HepG2 (cell line): ENCODE results near the gene BBIP1. TPM values are rescaled to one million over a fixed set of nuclear protein-coding genes. Genes with fewer than 3 reads are reported as not detected.

ENCODE experiments used
- GLI4 ChIP-seq: sonication (generic); formaldehyde crosslinking; IDR thresholded peaks from 2 replicates; pipeline ENCODE4 v1.5.1; 2020; ENCODE audit warnings: missing genetic modification reagents, mild to moderate bottlenecking, moderate library complexity, borderline replicate concordance
- IKZF4 ChIP-seq: sonication (generic); formaldehyde crosslinking; IDR thresholded peaks from 2 replicates; pipeline ENCODE4 v1.5.1; 2020; ENCODE audit warnings: borderline replicate concordance, mild to moderate bottlenecking, low read depth, missing genetic modification reagents; ENCODE audit errors: not compliant biosample characterization
- LCORL ChIP-seq, 2 experiments: fragments of 450-650 bp in 1 of 2; sonication (generic) in 1 of 2; formaldehyde crosslinking in 1 of 2; IDR thresholded peaks; 2 replicates each; pipeline versions ENCODE4 v1.5.0 to v1.6.1; 2017 to 2020; ENCODE audit warnings: antibody characterized with exemption in 1 of 2, missing genetic modification reagents in 1 of 2
- MAF1 ChIP-seq: sonication (generic); formaldehyde crosslinking; IDR thresholded peaks from 2 replicates; pipeline ENCODE4 v1.5.0; 2020; ENCODE audit warnings: missing genetic modification reagents, borderline replicate concordance
- MED8 ChIP-seq: sonication (generic); formaldehyde crosslinking; IDR thresholded peaks from 2 replicates; pipeline ENCODE4 v1.8.1; 2023; ENCODE audit warnings: mild to moderate bottlenecking, missing genetic modification reagents; ENCODE audit not compliant: insufficient replicate concordance
- NCOA2 ChIP-seq: sonication (generic); formaldehyde crosslinking; IDR thresholded peaks from 2 replicates; pipeline ENCODE4 v1.8.0; 2022; ENCODE audit warnings: inconsistent platforms
- RBM22 ChIP-seq: fragments of 200-400 bp; formaldehyde crosslinking; optimal IDR thresholded peaks from 2 replicates; pipeline ENCODE3; 2017; ENCODE audit warnings: mild to moderate bottlenecking, low read length, moderate library complexity
- REXO4 ChIP-seq: sonication (generic); formaldehyde crosslinking; IDR thresholded peaks from 2 replicates; pipeline ENCODE4 v1.8.0; 2022; ENCODE audit warnings: missing genetic modification reagents, mild to moderate bottlenecking, borderline replicate concordance
- RFX1 ChIP-seq: fragments of 450-650 bp; IDR thresholded peaks from 2 replicates; pipeline ENCODE4 v1.6.1; 2017
- SMYD3 ChIP-seq: sonication (generic); formaldehyde crosslinking; IDR thresholded peaks from 2 replicates; pipeline ENCODE4 v1.8.1; 2023; ENCODE audit warnings: mild to moderate bottlenecking, missing genetic modification reagents
- SUZ12 ChIP-seq: fragments of 150-350 bp; IDR thresholded peaks from 2 replicates; pipeline ENCODE4 v1.6.1; 2014; ENCODE audit warnings: low read depth, low read length
- ZC3H4 ChIP-seq: sonication (generic); formaldehyde crosslinking; IDR thresholded peaks from 2 replicates; pipeline ENCODE4 v1.4.0; 2020; ENCODE audit warnings: missing genetic modification reagents, borderline replicate concordance
- ZFP62 ChIP-seq: sonication (generic); formaldehyde crosslinking; IDR thresholded peaks from 2 replicates; pipeline ENCODE4 v1.4.0; 2020; ENCODE audit warnings: missing genetic modification reagents
- ZNF10 ChIP-seq: sonication (generic); formaldehyde crosslinking; IDR thresholded peaks from 2 replicates; pipeline ENCODE4 v1.4.0; 2020; ENCODE audit warnings: mild to moderate bottlenecking, low read depth, missing genetic modification reagents, borderline replicate concordance
- ZNF326 ChIP-seq: sonication (generic); formaldehyde crosslinking; IDR thresholded peaks from 2 replicates; pipeline ENCODE4 v1.4.0; 2020; ENCODE audit warnings: missing genetic modification reagents, borderline replicate concordance
- ZNF570 ChIP-seq: sonication (generic); formaldehyde crosslinking; IDR thresholded peaks from 2 replicates; pipeline ENCODE4 v1.4.0; 2020; ENCODE audit warnings: mild to moderate bottlenecking, missing genetic modification reagents, borderline replicate concordance
- ZNF75D ChIP-seq: sonication (generic); formaldehyde crosslinking; IDR thresholded peaks from 2 replicates; pipeline ENCODE4 v1.8.1; 2023; ENCODE audit warnings: missing genetic modification reagents, mild to moderate bottlenecking, borderline replicate concordance
- polyA plus RNA-seq, 8 experiments: library from polyadenylated mRNA; depleted of rRNA in 3 of 8; stranded (reverse) in 7 of 8; unstranded in 1 of 8; fragments of >200 nt; fragmentation: Illumina TruSeq in 4 of 8; extraction: Trizol in 4 of 8; gene quantifications; 2 replicates each; pipeline versions ENCODE4 v1.2.1 to v1.2.3, GENCODE V29; 2011 to 2016; ENCODE audit warnings: low read depth in 4 of 8, missing spikeins in 1 of 8, mixed read lengths in 1 of 8; ENCODE audit not compliant: insufficient read depth in 1 of 8
- total RNA-seq, 5 experiments: library from RNA; depleted of rRNA; stranded (reverse); fragments of >200 nt; fragmentation: Illumina TruSeq; extraction: Trizol; gene quantifications; 2 replicates each; pipeline ENCODE4 v1.2.3, GENCODE V29; 2016; ENCODE audit warnings: low read depth in 1 of 5
- TF ChIP-seq, protein P1 (sequence below): sonication (generic); formaldehyde crosslinking; IDR thresholded peaks from 2 replicates; pipeline ENCODE4 v1.5.0; 2020; ENCODE audit warnings: mild to moderate bottlenecking, missing genetic modification reagents, borderline replicate concordance
- TF ChIP-seq, protein P2 (sequence below): sonication (generic); formaldehyde crosslinking; IDR thresholded peaks from 2 replicates; pipeline ENCODE4 v1.5.1; 2020; ENCODE audit warnings: mild to moderate bottlenecking, missing genetic modification reagents, borderline replicate concordance
- TF ChIP-seq, protein P3 (sequence below): sonication (generic); formaldehyde crosslinking; IDR thresholded peaks from 2 replicates; pipeline ENCODE4 v1.8.0; 2022; ENCODE audit warnings: mild to moderate bottlenecking, missing genetic modification reagents

Gene BBIP1
- total and polyA plus RNA-seq, 2 of the 13 experiments (the other 11 are each of a cell fraction or from before 2014, with no cell fraction given), result 18.3 to 24.1 TPM

DNA sequence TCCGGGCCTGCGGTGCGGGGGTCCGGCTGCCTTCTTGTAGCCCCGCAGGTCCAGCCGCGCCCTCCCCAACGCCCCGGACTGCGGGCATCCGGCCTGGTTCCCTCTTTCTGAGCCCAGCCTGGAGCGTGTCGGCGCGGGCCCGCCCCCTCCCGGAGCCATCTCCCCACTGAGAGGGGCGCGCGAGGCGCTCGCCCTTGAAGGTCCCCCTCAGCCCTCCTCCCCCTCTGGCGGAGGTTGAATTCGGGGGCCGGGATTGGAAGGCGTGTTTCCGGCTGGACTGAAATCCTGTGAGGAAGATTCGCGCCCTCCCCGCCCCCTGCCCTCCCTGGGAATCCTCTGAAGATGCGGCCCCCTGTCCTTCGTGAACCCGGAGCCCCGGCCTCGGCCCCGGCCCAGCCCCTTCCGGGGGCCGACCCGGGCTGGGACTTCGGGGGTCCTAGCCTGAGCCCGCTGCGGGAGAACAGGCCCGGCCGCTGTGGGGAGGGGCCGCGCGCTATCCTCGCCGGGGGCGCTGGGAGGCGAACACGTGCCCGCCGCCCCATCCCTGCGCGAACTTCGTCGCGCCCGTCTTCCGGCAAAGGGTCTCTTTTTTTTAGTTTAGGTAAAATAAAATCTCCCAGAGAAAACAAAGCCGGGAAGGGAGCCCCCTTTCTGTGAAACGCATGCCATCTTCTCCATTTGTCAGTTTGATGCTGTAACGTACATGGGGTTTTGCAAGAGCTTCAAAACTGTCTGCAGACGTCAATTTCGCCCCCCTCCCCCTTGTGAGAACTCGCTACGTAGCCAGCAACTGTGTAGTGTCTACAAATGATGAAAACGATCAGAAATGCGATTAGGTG is 46.6 kb downstream of the BBIP1 start (continued):
- no peak for TF ChIP-seq RBM22
- TF ChIP-seq, protein P1, sequence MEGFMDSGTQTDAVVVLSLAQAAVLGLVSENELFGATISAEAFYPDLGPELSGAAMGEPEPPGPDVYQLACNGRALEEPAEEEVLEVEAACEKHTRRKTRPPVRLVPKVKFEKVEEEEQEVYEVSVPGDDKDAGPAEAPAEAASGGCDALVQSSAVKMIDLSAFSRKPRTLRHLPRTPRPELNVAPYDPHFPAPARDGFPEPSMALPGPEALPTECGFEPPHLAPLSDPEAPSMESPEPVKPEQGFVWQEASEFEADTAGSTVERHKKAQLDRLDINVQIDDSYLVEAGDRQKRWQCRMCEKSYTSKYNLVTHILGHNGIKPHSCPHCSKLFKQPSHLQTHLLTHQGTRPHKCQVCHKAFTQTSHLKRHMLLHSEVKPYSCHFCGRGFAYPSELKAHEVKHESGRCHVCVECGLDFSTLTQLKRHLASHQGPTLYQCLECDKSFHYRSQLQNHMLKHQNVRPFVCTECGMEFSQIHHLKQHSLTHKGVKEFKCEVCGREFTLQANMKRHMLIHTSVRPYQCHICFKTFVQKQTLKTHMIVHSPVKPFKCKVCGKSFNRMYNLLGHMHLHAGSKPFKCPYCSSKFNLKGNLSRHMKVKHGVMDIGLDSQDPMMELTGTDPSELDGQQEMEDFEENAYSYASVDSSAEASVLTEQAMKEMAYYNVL, result no peak
- TF ChIP-seq ZNF326 (CRISPR knock-in tag), result no peak
- TF ChIP-seq RFX1, result no peak
- TF ChIP-seq, protein P2, sequence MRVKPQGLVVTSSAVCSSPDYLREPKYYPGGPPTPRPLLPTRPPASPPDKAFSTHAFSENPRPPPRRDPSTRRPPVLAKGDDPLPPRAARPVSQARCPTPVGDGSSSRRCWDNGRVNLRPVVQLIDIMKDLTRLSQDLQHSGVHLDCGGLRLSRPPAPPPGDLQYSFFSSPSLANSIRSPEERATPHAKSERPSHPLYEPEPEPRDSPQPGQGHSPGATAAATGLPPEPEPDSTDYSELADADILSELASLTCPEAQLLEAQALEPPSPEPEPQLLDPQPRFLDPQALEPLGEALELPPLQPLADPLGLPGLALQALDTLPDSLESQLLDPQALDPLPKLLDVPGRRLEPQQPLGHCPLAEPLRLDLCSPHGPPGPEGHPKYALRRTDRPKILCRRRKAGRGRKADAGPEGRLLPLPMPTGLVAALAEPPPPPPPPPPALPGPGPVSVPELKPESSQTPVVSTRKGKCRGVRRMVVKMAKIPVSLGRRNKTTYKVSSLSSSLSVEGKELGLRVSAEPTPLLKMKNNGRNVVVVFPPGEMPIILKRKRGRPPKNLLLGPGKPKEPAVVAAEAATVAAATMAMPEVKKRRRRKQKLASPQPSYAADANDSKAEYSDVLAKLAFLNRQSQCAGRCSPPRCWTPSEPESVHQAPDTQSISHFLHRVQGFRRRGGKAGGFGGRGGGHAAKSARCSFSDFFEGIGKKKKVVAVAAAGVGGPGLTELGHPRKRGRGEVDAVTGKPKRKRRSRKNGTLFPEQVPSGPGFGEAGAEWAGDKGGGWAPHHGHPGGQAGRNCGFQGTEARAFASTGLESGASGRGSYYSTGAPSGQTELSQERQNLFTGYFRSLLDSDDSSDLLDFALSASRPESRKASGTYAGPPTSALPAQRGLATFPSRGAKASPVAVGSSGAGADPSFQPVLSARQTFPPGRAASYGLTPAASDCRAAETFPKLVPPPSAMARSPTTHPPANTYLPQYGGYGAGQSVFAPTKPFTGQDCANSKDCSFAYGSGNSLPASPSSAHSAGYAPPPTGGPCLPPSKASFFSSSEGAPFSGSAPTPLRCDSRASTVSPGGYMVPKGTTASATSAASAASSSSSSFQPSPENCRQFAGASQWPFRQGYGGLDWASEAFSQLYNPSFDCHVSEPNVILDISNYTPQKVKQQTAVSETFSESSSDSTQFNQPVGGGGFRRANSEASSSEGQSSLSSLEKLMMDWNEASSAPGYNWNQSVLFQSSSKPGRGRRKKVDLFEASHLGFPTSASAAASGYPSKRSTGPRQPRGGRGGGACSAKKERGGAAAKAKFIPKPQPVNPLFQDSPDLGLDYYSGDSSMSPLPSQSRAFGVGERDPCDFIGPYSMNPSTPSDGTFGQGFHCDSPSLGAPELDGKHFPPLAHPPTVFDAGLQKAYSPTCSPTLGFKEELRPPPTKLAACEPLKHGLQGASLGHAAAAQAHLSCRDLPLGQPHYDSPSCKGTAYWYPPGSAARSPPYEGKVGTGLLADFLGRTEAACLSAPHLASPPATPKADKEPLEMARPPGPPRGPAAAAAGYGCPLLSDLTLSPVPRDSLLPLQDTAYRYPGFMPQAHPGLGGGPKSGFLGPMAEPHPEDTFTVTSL, result peak; percentile 23; the same call in 1 of the 2 replicates
- no peak for TF ChIP-seq SUZ12
- TF ChIP-seq NCOA2, result 0 out of 2 replicates have a peak, but pooled peaks have one; percentile 16
- no peak for TF ChIP-seq REXO4 (CRISPR knock-in tag)
- TF ChIP-seq MAF1 (CRISPR knock-in tag), result no peak
- TF ChIP-seq ZNF570 (CRISPR knock-in tag), result no peak
- no peak for TF ChIP-seq IKZF4 (CRISPR knock-in tag)
- TF ChIP-seq ZFP62 (CRISPR knock-in tag), result no peak
- no peak for TF ChIP-seq ZNF10 (CRISPR knock-in tag)
- no peak; the same call in none of the 2 replicates for TF ChIP-seq SMYD3
- no peak for TF ChIP-seq GLI4 (CRISPR knock-in tag)
- no peak for TF ChIP-seq LCORL (IDR thresholded peaks at IDR 0.05)
- TF ChIP-seq LCORL (CRISPR knock-in tag; IDR thresholded peaks at IDR 0.05), result no peak; the same call in 1 of the 2 replicates
- no peak for TF ChIP-seq ZC3H4 (CRISPR knock-in tag)
- TF ChIP-seq, protein P3, sequence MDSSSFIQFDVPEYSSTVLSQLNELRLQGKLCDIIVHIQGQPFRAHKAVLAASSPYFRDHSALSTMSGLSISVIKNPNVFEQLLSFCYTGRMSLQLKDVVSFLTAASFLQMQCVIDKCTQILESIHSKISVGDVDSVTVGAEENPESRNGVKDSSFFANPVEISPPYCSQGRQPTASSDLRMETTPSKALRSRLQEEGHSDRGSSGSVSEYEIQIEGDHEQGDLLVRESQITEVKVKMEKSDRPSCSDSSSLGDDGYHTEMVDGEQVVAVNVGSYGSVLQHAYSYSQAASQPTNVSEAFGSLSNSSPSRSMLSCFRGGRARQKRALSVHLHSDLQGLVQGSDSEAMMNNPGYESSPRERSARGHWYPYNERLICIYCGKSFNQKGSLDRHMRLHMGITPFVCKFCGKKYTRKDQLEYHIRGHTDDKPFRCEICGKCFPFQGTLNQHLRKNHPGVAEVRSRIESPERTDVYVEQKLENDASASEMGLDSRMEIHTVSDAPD (CRISPR knock-in tag), result no peak
- no peak for TF ChIP-seq ZNF75D (CRISPR knock-in tag)
- peak; percentile 63 for TF ChIP-seq MED8 (CRISPR knock-in tag)
